ENCODE data around the gene TSPAN31.

Gene TSPAN31

DNA sequence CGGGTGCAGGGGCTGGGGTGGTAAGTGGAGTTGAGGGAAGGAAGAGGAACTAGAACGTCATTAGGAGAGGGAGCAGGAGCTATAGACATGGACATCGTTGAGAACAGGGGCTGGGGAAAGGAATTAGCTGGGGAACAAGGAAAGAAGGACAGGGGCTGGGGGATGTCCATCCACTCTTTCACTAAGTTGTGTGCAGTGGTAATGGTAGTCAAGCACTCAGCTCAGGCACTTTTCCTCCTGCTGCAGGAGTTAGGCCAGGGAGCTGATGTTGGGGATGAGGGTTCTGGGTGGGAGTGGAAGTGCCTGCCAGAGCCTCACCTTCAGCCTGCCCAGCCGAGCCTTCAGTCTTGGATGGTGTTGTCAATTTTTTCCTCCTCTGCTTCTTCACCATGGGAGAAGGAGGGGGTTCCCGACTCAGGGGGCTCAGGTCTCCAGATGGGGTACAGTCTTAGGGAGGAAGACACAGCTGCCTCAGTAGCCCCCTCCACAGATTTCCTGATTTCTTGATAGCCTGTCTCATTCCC, 15.5 kb upstream of the TSPAN31 start:
- H3K36me3 ChIP-seq (ENCODE audit: control insufficient read depth, insufficient read depth, low read length): peaks cover 83% of the 10 kb centered on the region
- H3K27ac ChIP-seq (ENCODE audit: insufficient read depth, low read length, poor library complexity, severe bottlenecking): no peak overlapping the region
- H3K4me1 ChIP-seq (ENCODE audit: control insufficient read depth, insufficient read depth, low read length, poor library complexity, severe bottlenecking): no peaks in the 10 kb centered on the region
- DNase-seq: no peak
- no peaks in the 10 kb centered on the region for H3K9me3 ChIP-seq (ENCODE audit: control insufficient read depth, low read length)
- no peak overlapping the region for H3K4me3 ChIP-seq (ENCODE audit: insufficient read depth, low read depth, low read length, poor library complexity, severe bottlenecking)
- H3K27me3 ChIP-seq (replicated peaks; ENCODE audit: control insufficient read depth, insufficient read depth, low read length, poor library complexity, severe bottlenecking): no peaks in the 10 kb centered on the region

GRCh38 chr12:57730336-57731067, 14.3 kb upstream of the TSPAN31 start:
- DNase-seq: no peak
- Histone ChIP-seq H3K27me3 (replicated peaks; ENCODE audit: control insufficient read depth, insufficient read depth, low read length, poor library complexity, severe bottlenecking) (no peaks in the 10 kb centered on the region), H3K27ac (ENCODE audit: insufficient read depth, low read length, poor library complexity, severe bottlenecking) (no peak overlapping the region), H3K9me3 (ENCODE audit: control insufficient read depth, low read length) (no peaks in the 10 kb centered on the region), H3K4me1 (ENCODE audit: control insufficient read depth, insufficient read depth, low read length, poor library complexity, severe bottlenecking) (no peaks in the 10 kb centered on the region), H3K4me3 (ENCODE audit: insufficient read depth, low read depth, low read length, poor library complexity, severe bottlenecking) (no peak overlapping the region), H3K36me3 (ENCODE audit: control insufficient read depth, insufficient read depth, low read length) (peaks cover 93% of the 10 kb centered on the region)

DNA sequence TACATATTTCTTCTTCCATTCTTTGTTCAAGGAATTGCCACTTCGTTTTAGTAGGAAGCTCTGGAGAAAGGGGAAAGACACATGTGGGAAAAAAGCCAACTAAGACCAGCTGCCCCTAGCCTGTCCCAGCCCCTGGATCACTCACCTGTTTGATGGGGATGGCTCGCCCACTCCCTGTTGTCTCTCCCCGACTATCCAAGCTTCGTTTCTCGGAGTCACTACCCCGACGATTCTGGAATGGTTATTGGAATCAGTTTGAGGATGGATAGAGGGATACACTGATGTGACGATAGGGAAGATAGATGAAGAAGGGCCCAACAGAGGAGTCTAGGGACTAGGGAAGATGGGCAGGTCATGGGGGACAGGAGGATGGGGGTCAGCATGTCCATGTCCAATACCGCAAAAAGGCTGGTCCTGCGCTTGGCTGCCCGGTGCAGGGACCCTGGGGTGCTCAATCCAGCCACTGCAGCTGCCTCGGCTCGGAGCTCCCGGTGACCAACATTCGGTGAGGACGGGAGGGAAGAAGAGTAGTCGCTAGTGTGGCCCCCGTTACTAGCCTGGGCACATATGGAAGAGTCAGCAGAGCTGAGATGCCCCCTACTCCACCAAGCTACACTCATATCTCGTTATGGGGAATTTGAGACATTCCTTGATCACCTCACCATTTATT, 13.3 kb upstream of the TSPAN31 start:
- no peaks in the 10 kb centered on the region for H3K4me1 ChIP-seq (ENCODE audit: control insufficient read depth, insufficient read depth, low read length, poor library complexity, severe bottlenecking)
- peaks cover 96% of the 10 kb centered on the region for H3K36me3 ChIP-seq (ENCODE audit: control insufficient read depth, insufficient read depth, low read length)
- no peak overlapping the region for H3K27ac ChIP-seq (ENCODE audit: insufficient read depth, low read length, poor library complexity, severe bottlenecking)
- no peak for DNase-seq
- H3K27me3 ChIP-seq (replicated peaks; ENCODE audit: control insufficient read depth, insufficient read depth, low read length, poor library complexity, severe bottlenecking): no peaks in the 10 kb centered on the region
- no peaks in the 10 kb centered on the region for H3K9me3 ChIP-seq (ENCODE audit: control insufficient read depth, low read length)
- H3K4me3 ChIP-seq (ENCODE audit: insufficient read depth, low read depth, low read length, poor library complexity, severe bottlenecking): no peak overlapping the region

GRCh38 chr12:57732270-57732669, 12.6 kb upstream of the TSPAN31 start:
- DNase-seq: no peak
- Histone ChIP-seq H3K27ac (ENCODE audit: insufficient read depth, low read length, poor library complexity, severe bottlenecking) (no peak overlapping the region), H3K27me3 (replicated peaks; ENCODE audit: control insufficient read depth, insufficient read depth, low read length, poor library complexity, severe bottlenecking) (no peaks in the 10 kb centered on the region), H3K4me3 (ENCODE audit: insufficient read depth, low read depth, low read length, poor library complexity, severe bottlenecking) (no peak overlapping the region), H3K36me3 (ENCODE audit: control insufficient read depth, insufficient read depth, low read length) (peaks cover 96% of the 10 kb centered on the region), H3K9me3 (ENCODE audit: control insufficient read depth, low read length) (no peaks in the 10 kb centered on the region), H3K4me1 (ENCODE audit: control insufficient read depth, insufficient read depth, low read length, poor library complexity, severe bottlenecking) (no peaks in the 10 kb centered on the region)

GRCh38 chr12:57732726-57733593, 11.9 kb upstream of the TSPAN31 start:
- H3K36me3 ChIP-seq (ENCODE audit: control insufficient read depth, insufficient read depth, low read length): peaks cover 95% of the 10 kb centered on the region

DNA sequence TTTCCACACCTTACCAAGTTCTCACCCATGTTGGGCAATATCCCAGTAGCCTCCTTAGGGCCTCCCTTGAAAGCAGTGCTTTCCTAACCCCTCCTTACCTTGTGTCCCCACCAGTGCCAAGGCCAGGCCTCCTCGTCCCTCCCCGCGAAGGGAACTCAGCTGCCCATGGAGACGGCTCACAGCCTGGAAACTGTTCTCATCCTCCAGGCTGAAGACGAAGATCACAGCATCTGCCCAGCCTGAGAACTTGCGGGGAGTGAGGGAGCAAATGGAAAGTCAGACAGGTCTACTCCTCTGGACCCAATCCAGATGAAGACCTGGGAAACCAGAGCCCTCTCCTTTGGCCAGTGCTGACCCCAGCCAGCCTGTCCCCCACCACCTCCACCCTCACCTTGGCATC, 10.9 kb upstream of the TSPAN31 start:
- Histone ChIP-seq H3K36me3 (ENCODE audit: control insufficient read depth, insufficient read depth, low read length) (peaks cover 87% of the 10 kb centered on the region), H3K4me3 (ENCODE audit: insufficient read depth, low read depth, low read length, poor library complexity, severe bottlenecking) (no peak overlapping the region), H3K27ac (ENCODE audit: insufficient read depth, low read length, poor library complexity, severe bottlenecking) (no peak overlapping the region), H3K4me1 (ENCODE audit: control insufficient read depth, insufficient read depth, low read length, poor library complexity, severe bottlenecking) (peaks cover 5% of the 10 kb centered on the region), H3K27me3 (replicated peaks; ENCODE audit: control insufficient read depth, insufficient read depth, low read length, poor library complexity, severe bottlenecking) (no peaks in the 10 kb centered on the region), H3K9me3 (ENCODE audit: control insufficient read depth, low read length) (no peaks in the 10 kb centered on the region)
- no peak for DNase-seq

More at GRCh38 chr12:57732726-57733593, 11.9 kb upstream of the TSPAN31 start:
- Histone ChIP-seq H3K4me3 (ENCODE audit: insufficient read depth, low read depth, low read length, poor library complexity, severe bottlenecking) (no peak overlapping the region), H3K4me1 (ENCODE audit: control insufficient read depth, insufficient read depth, low read length, poor library complexity, severe bottlenecking) (no peaks in the 10 kb centered on the region), H3K27ac (ENCODE audit: insufficient read depth, low read length, poor library complexity, severe bottlenecking) (no peak overlapping the region), H3K27me3 (replicated peaks; ENCODE audit: control insufficient read depth, insufficient read depth, low read length, poor library complexity, severe bottlenecking) (no peaks in the 10 kb centered on the region), H3K9me3 (ENCODE audit: control insufficient read depth, low read length) (no peaks in the 10 kb centered on the region)
- DNase-seq: no peak

GRCh38 chr12:57734591-57734990, 10.2 kb upstream of the TSPAN31 start:
- H3K27ac ChIP-seq (ENCODE audit: insufficient read depth, low read length, poor library complexity, severe bottlenecking): no peak overlapping the region
- no peak overlapping the region for H3K4me3 ChIP-seq (ENCODE audit: insufficient read depth, low read depth, low read length, poor library complexity, severe bottlenecking)

DNA sequence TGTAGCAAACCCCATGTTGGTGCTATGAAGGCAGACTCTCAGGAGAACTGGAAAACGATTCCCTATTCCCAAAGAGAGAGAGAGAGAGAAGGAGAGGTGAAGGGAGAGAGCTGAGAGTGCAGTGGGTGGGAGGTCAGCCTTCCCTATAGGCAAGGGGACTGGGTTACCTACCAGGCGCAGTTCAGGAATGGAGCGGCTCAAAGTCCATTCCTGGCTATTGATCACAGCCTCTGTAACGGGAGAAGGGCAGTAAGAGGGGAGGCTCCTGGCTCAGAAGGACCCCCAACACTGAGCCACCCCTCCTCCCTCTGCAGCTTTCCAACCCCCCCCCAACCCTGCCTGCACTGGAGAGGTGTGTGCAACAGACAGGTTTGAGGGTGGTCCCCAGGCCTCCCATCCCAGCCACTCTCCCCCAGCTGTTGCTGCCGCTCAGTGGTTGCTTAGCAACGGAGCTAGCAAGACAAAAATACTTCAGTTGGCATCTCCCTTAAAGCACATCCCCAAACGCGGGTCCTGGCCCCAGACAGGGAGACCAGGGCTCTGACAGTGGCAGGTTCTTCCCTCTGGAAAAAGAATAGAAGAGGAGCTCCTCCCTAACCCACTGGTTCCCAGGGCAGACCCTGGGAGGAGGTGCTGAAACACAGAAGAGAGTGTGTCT, 9.5 kb upstream of the TSPAN31 start:
- Histone ChIP-seq H3K36me3 (ENCODE audit: control insufficient read depth, insufficient read depth, low read length) (peaks cover 86% of the 10 kb centered on the region), H3K27me3 (replicated peaks; ENCODE audit: control insufficient read depth, insufficient read depth, low read length, poor library complexity, severe bottlenecking) (no peaks in the 10 kb centered on the region), H3K4me3 (ENCODE audit: insufficient read depth, low read depth, low read length, poor library complexity, severe bottlenecking) (no peak overlapping the region), H3K9me3 (ENCODE audit: control insufficient read depth, low read length) (no peaks in the 10 kb centered on the region), H3K4me1 (ENCODE audit: control insufficient read depth, insufficient read depth, low read length, poor library complexity, severe bottlenecking) (peaks cover 19% of the 10 kb centered on the region), H3K27ac (ENCODE audit: insufficient read depth, low read length, poor library complexity, severe bottlenecking) (no peak overlapping the region)
- no peak for DNase-seq

More at GRCh38 chr12:57734591-57734990, 10.2 kb upstream of the TSPAN31 start:
- peaks cover 11% of the 10 kb centered on the region for H3K4me1 ChIP-seq (ENCODE audit: control insufficient read depth, insufficient read depth, low read length, poor library complexity, severe bottlenecking)
- no peaks in the 10 kb centered on the region for H3K27me3 ChIP-seq (replicated peaks; ENCODE audit: control insufficient read depth, insufficient read depth, low read length, poor library complexity, severe bottlenecking)
- no peaks in the 10 kb centered on the region for H3K9me3 ChIP-seq (ENCODE audit: control insufficient read depth, low read length)
- no peak for DNase-seq
- H3K36me3 ChIP-seq (ENCODE audit: control insufficient read depth, insufficient read depth, low read length): peaks cover 86% of the 10 kb centered on the region

- H3K9me3 ChIP-seq (ENCODE audit: control insufficient read depth, low read length): no peaks in the 10 kb centered on the region
- peaks cover 26% of the 10 kb centered on the region for H3K4me1 ChIP-seq (ENCODE audit: control insufficient read depth, insufficient read depth, low read length, poor library complexity, severe bottlenecking)
- no peak overlapping the region for H3K27ac ChIP-seq (ENCODE audit: insufficient read depth, low read length, poor library complexity, severe bottlenecking)
- no peak overlapping the region for H3K4me3 ChIP-seq (ENCODE audit: insufficient read depth, low read depth, low read length, poor library complexity, severe bottlenecking)
- H3K36me3 ChIP-seq (ENCODE audit: control insufficient read depth, insufficient read depth, low read length): peaks cover 78% of the 10 kb centered on the region
- no peak for DNase-seq
- no peaks in the 10 kb centered on the region for H3K27me3 ChIP-seq (replicated peaks; ENCODE audit: control insufficient read depth, insufficient read depth, low read length, poor library complexity, severe bottlenecking)
These were observed 8.7 kb upstream of the TSPAN31 start for GRCh38 chr12:57735952-57736740.
